HG03066 (cell line): ENCODE data around the gene NPDC1.

ENCODE experiments used
- ATAC-seq: cut with Tn5 transposase; IDR thresholded peaks from one replicate; pipeline ENCODE4 v1.9.1; 2021; ENCODE audit warnings: low read depth; ENCODE audit not compliant: unreplicated experiment

NPDC1 gene

DNA sequence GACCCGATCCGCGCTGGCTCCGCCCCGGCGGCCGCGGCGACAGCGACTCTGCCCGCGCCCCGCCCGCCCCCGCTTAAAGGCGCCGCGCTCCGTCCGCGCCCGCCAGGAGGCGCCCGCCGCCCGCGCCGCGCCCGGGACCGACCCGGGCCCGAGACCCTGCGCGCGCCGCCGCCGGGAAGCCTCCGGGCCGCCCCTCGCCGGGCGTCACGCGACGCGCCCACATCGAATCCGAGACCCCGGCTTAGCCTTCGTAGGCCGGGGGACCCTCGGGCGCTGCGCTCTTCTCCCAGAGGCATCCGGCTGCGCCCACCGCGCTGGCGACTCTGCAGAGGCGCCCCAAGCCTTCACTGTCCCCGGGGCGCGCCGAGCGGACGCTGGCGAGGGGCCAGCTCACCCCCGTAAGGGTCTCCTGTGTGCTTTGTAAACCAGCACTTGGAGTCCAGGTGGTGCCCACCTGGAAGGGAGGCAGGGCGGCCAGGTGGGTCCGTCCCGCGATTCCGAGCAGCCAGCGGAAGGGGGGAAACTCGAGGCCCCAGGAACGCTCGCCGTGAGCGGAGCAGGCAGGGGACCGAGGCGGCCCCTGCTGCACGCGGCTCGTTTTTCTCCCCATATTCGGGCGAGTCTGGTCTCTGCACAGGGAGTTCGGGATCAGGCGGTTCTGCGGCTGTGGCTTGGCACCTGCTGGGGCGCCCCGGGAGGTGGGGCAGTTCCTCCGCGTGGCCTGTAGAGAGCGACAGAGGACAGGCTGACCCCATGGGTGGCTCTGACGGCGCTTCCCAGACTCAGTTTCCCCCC lies 17.5 kb downstream of the NPDC1 start:
- ATAC-seq = peak; percentile 38

DNA sequence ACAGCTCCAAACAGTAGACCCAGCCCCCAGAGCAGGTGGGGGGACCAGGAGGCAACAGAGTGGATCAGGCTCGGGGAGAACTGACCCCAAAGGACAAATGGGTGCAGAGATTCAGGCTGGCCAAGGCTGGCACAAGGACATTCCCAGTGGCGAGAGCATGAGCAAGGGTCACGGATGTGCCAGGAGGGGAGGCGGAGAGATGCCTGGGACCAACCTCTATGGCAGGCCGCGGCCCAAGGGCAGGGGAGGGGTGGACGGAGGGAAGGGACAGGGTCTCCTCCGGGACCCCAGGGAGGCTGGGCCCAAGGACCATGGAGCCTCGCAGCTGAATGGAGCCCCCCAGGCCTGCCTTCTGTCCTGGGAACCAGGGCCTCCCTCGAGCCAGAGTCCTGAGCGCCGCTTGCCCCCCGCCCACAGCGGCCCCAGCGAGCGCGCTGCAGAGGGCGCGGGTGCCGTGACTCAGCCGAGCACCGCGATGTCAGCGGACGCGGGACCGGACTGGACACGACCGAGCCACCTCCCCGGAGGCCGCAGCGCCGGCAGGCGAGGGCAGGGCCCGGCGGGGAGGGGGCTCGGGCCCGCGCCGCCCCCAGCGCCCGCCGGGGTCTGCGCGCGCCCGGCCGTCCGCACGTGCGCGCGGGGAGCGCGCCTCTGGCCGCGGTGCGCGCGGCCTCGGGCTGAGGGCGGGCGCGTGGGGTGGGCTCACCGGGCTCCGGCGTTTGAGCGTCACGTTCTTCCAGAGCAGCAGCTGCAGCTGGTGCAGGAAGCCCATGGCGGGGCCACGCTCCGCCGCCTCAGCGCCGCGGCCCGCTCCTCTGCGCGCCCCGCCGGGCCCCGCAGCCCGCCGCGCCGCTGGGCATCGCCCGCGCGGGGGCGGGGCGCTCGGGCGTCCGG lies 18.4 kb downstream of the NPDC1 start, which contains the start of gene ABCA2:
Gene ABCA2 (minus strand): TSS at position 869 of the 894 bp plus-strand sequence. CDS start 97 bp downstream, at position 772.
- no peak for ATAC-seq

DNA sequence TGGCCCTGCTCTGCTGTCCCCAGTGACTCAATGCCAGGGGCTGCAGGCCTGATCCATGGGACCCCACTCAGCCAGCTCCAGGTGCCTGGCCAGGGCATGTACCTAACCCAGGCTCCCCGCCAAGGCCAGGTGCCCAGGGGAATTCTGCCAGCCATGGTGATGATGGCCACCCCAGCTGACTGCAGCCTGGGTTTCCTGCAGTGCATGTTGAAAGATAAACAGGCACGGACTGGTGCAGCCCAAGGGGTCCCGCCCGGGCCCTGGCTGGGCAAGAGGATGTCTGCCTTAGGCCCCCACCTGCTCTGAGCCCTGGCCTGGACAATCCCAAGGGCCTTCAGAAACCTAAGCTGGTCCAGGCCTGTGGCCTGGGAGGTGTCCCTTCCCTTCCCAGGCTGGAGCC lies 19.1 kb downstream of the NPDC1 start:
- ATAC-seq = no peak

DNA sequence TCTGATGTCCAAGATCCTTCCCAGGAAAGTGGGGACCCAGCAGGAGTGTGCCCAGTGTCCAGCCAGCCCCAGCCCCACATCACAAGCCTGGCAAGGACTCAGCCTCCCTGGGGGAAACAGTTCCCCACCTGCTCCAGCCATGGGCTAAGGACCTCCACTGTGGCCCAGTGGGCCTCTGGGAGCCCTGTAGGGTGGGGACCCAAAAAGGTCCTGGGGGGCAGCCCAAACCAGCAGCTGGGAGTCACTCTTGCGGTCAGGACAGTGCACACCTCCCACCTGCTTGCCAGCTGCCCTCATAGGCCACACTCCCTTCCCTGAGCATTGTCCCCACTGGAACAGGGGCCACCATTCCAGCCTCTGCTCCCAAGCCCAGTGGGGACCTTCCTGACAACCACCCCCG lies 19.6 kb downstream of the NPDC1 start:
- no peak for ATAC-seq

DNA sequence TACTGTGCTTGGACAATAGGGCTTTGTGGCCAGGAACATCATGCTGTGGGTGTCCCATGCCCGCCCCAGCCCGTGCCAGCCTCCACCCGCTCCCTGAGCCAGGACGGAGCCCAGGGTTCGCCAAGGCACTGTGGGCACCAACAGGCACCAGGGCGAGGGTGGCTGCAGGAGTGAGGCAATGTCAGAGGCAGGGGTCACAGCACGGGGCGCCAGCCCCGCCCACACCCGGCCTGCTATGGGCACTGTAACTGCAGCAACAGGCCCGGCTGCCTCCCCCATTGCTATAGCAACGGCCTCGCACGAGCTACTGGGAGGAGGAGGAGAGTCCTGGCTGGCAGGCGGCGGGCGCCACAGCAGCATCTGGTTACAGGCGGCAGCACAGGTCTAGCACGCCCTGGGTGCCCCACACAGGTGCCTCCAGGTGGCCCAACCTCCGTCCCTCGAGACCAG lies 20.4 kb downstream of the NPDC1 start:
- no peak for ATAC-seq

DNA sequence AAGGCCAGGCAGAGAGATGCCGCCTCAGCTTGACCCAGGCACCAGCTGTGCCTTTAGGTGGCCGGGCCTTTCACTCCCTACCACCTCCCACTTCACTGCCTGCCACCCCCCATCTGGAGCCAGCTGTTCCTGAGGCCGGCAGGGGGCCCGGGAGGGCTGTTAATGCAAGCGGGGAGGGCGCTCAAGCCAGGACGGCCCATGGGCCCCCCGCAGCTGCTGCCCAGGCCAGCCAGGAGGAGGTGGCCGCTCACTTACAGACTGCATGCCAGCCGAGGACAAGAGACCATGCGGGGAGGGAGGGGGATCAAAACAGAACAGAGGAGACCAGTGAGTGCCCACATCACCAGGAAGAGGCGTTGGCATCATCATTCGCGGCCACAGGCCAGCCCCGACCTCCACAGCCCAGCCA lies 22.4 kb downstream of the NPDC1 start:
- no peak for ATAC-seq

DNA sequence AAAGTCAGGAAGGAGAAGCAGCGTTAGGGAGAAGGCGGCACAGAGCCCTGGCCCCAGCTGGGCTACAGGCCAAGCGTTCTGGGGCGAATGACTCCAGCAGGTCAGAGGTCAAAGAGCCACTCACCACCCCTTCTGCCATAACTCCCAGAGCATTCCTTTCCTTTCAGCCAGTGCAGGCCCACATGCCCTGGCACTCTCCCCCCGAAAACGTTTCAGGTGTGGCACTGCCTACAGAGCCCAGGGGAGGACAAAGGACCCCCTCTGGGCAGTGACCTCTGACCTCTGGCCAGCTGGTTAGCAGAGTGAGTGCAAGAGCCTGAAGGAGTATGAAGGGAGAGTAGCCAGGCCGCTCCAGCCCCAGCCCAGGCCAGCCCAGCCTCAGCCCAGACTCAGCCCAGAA lies 22.8 kb downstream of the NPDC1 start:
- ATAC-seq = no peak

DNA sequence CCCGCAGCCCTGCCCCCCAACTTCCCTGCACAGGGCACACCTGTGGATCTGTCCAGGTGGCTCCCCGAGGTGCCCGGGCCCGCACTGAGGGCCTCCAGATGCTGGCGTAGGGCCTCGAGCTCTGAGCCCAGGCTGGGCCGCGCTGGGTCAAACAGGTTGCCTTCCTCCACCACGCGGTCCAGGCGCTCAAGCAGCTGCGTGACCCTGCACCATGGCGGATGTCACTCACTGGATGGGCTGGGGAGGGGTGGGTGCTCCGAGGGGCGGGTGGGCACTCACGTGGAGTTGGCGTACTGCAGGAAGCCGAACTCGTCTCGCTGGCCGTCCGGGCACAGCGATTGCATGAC lies 23.3 kb downstream of the NPDC1 start:
- ATAC-seq = no peak

DNA sequence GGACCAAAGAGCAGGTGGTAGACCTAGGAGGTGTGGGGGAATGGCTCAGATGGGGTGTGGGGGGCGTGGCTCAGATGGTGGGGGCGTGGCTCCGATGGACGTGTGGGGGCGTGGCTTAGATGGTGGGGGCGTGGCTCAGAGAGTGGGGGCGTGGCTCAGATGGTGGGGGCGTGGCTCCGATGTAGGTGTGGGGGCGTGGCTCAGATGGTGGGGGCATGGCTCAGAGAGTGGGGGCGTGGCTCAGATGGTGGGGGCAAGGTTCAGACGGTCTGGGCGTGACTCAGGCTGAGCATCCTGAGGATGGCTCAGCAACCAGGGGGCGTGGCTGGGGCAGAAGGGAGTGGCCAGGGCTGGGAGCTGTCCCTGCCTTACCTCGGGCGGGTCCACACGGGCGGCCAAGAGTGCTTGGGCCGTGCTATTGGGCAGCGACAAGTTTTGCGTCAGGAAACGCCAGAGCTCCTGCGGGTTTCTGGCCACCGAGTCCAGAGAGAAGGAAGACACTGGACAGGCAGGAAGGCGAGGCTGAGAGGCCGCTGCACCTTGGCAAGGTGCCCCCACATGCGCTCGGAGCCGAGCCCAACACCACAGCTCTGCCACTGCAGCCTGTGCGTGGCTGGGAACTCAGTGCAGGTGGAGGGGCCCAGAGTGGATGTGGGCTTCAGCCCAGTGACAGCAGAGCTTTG lies 23.9 kb downstream of the NPDC1 start:
- no peak for ATAC-seq

DNA sequence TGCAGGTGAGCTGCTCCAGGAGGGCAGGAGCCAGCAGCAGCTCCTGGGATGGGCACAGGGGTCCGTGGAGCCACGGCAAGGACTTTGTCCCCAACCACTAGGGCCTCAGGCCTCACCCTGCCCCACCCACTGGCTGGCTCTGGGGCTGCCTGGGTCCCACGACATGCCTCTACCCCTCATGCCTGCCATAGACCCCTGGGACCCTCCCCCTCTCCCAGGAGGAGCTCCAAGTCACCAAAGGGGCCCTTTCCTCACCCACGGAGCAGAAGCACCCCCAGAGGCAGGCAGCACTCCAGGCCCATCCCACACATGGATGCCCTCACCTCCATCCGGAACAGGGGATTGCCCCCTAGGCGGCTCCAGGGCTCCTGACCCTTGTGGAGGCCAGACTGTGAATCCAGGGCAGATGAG lies 24.4 kb downstream of the NPDC1 start:
- no peak for ATAC-seq

DNA sequence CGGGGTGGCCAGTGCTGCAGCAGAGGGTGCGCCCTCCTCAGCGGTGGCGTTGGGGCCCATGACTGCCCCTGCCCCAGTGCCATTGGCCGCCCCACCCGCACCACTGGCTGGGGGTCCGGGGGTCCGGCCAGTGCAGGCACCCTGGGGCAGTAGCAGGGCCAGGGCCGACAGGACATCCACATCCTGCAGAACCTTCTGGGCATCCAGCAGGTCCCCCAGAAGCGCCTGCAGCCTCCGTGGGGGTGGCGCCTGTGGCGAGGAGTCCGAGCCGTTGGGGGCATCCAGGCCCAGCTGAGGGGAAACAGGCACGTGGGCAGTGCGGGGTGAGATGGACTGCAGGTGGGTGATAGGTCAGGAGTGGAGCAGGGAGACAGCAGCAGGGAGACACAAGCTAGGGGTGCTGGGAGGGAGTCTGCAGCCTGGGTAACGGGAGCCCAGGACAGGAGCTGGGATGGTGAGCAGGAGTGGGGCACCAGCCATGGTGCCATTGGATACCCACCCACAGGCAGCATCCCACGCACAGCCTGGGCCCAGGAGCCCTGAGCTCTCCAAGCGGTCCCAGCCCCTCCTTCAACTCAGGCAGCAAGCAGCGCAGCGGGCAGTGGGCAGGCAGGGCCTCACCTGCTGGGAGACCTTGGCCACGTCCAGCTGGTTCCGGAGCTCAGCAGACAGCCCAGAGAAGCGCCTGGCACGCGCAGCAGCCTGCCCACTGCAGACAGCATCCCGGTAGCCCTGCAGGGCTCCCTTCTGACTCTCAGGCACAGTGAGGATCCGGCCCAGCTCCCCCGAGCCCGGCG lies 25.0 kb downstream of the NPDC1 start:
- no peak for ATAC-seq

DNA sequence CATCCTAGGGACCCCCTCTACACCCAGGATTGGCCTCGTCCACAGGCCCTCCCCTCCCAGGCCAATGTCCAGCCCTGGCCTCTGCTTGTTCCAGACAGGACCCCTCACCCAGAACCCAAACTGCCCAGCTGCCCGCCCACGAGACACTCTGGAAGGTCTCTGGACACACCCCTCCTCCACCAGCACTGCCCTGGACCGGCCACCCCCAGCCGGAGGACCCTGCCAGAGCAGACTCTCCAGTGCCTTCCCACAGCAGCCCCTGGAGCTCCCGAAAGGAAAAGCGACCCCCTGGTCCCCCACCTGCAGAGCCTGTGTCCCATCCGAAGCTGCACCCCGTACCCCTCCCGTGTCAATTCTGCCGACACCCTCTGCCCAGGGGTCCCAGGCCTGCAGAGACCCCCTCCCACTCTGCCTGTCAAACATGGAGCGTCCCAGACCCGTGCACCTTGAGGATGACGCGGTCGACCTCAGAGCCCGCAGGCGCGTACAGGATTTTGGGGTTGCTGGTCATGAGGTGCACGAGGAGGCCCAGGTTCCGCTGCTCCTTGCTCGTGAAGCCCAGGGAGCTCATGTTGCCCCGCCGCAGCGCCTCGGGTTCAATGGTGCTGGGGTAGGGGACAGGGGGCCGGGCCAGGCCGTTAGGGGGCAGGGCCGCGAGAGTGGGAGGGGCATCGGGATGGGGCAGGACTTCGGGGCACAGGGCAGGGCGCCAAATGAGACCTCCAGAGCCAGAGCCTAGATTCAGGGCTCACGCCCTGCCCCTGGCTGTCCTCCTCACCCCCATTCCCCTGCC lies 25.9 kb downstream of the NPDC1 start:
- no peak for ATAC-seq

DNA sequence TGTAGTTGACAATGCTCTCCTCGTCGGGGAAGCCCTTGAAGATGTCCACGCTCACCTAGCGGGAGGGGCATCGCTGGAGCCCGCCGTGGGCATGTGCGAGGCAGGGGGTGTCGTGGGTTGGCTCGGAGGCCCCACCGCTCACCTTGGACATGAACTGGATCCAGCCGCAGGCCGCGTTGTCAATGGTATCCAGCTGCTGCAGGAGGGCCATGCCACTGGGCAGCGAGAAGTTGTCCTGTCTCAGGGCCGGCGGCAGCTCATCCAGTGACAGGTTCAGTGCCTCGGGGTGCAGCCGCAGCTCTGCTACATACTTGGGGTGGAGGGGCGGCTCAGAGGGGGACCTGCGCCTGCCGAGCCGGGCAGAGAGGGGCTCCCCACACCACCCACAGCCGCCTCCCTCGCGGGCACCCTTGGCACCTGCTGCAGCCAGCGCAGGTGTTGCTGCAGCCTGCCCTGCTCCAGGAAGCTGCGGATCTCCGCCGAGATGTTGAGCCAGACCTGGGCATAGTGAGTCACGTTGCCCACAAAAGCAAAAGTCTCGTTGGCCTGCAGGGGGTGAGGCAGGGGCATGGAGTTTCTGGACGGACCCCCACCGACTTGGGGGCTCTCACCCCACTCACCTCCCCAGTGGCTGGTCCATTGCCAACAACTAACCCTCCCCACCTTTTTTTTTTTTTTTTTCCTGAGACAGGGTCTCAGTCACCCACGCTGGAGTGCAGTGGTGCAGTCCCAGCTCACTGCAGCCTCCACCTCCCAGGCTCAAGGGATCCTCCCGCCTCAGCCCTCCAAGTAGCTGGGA lies 27.0 kb downstream of the NPDC1 start:
- ATAC-seq = no peak

DNA sequence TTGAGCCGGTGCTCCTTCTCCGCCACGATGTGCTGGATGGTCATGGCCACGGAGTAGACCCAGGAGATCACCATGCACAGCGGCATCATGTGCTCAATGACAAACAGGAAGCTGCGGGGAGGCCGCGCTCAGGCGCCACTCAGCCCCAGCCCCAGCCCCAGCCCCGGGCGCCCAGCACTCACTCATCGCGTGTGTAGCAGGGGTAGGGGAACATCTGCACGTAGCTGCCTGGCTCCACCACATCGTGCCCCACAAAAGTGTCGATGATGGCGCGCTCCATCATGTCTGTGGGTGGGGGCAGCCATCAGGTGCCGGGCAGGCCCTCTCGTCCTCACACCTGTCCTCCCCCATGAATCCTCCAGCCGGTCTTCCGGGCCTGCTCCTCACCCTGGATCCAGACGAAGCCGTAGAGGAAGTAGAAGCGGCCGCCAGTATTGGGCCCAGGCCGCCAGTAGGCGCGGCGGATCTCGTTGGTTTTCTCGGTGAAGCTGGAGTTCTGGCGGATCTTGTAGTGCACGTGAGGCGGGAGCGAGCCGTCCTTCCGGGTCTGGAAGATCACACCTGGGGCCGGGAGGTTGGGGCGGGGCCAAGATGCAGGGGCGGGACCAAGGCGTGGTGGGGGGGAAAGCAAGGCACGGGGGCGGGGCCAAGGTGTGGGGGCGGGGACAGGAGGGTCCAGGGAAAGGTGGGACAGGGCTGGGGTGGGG lies 28.0 kb downstream of the NPDC1 start:
- no peak for ATAC-seq

DNA sequence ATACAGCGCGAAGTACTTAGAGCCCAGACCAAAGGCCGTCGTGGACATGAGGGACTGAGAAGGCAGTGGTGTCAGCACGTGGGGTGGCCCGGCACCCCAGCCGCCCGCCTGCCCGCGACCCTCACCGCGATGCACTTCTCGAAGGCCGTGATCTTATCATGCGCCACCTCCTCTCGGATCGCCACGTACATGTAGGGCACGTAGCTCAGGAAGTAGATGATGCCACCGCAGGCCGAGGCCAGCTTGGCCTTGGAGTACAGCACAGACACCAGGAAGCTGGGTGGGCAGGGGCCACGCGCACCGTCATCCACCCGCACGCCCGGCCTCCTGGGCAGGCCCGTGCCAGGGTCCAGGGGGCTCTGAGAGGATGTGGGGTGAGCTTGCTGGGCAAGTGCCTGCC lies 28.9 kb downstream of the NPDC1 start:
- no peak for ATAC-seq

DNA sequence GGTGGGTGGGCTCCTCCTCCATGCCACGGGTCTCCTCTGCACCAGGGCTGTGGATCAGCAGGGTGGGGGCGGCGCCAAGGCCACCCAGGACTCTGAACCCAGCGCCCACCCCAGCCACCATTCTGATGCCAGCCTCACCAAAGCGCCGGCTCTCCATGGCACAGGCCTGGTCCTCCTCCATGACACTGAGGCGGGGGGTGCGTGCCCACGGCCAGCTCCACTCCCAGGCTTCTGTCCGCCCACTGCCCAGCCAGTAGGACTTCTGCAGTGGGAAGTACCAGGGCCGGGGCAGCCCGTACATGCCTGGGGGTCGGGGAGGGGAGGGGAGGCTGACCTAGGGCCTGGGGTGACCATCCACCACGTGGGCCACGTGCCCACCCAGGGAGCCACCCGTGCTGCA lies 29.5 kb downstream of the NPDC1 start:
- no peak for ATAC-seq

DNA sequence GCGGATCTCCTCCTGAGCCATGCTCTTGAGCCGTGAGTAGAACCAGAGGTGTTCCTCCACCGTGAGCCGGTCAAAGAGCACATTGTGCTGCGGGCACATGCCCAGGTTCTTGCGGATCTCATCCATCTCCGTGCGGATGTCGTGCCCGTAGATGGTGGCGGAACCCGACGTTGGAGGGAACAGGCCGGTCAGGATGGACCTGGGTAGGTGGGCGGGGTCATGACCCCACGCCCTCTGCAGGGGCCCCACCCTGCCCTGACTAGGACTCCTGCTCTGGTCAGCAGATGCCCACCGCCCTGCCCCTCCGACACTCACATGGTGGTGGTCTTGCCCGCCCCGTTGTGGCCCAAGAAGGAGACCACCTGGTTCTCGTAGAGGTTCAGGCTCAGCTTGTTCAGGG lies 30.0 kb downstream of the NPDC1 start:
- no peak for ATAC-seq

DNA sequence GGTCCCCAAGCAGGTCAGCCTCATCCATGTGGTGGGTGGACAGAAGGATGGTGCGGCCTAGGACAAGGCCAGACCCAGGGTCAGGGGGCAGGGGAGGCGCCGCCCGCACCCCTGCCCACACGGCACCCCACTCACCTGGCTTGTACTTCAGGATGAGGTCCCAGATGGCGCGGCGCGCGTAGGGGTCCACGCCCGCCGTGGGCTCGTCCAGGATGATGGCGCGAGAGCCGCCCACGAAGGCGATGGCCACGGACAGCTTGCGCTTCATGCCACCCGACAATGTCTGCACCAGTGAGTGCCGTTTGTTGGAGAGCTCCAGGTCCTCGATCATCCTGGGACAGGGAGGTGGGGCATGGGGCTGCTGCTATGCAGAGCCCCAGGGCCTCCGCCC lies 30.4 kb downstream of the NPDC1 start:
- no peak for ATAC-seq
